ENCODE results near the gene GPR143. TPM values are rescaled to one million over a fixed set of nuclear protein-coding genes. Genes with fewer than 3 reads are reported as not detected.

The GPR143 gene
- total and polyA plus RNA-seq, 2 of the 4 experiments (the other 2 are of a cell fraction): 0.07 TPM; not detected in 1

DNA sequence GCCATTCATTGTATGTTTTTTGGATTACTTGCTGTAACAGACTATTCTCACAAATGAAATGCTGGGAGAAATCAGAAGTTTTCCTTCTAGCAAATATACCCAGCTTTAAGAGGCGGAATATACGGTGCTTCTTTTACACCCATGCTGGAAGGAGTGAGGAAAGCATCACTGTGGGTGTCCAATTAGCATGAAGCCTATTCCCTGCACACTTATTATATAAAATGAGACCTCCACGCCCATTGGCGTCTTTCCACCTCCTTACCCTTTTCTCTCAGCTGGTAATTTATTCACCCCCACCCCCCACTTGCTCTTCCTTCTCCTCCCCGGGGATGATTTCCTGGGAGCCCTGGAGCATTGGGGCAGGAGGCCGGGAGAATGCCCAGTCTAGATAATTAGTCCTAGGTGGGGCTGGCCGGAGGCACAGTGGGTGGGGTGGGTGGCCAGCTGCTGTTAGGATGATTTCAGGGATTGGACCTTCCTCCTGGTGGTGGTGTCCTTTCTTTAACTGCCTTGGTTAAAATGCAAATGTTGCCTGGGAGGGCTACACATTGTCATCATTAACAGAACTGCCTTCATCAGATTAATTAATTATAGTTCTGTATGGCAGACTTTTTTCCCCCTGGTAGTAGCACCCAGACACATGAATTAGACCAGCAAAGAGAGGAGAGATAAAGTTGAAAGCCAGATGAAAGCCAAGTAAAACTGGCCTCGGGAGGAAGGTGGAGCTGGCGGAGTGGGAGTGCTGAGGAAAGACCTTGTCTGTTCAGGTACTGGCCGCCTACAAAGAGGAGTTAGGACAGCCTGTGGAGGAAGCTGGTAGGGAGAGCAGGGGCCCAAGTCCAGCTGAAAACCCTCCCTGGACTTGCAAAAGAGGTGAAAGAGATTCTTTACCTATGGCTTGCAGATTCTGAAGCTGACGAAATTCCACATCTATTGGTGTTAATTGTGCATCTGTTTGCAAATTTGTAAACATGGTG is 32.0 kb upstream of the GPR143 start:
- Histone ChIP-seq H2AK9ac (replicated peaks; ENCODE audit: low read depth, low read length, poor library complexity) (no peak overlapping the region), H3K79me1 (ENCODE audit: low read depth in 1 of 2, low read length in 2 of 2) (no peaks in the 10 kb centered on the region), H3K23ac (ENCODE audit: low read depth, low read length) (no peak overlapping the region), H2BK120ac (ENCODE audit: low read depth, low read length) (no peak overlapping the region), H3K14ac (replicated peaks; ENCODE audit: low read depth, low read length) (no peak overlapping the region), H4K8ac (ENCODE audit: low read depth in 2 of 2, low read length in 2 of 2) (no peak overlapping the region), H4K5ac (ENCODE audit: low read depth, low read length) (no peak overlapping the region), H3K4me3 (ENCODE audit: insufficient read depth, low read depth, low read length) (no peak overlapping the region), H3K56ac (ENCODE audit: extremely low read depth, insufficient read depth, low read length) (no peak overlapping the region), H2AK5ac (ENCODE audit: low read depth, low read length) (no peak overlapping the region), H3K9ac (ENCODE audit: low read depth, low read length) (no peak overlapping the region), H2BK5ac (ENCODE audit: low read depth, low read length, poor library complexity, severe bottlenecking) (no peak overlapping the region), H4K20me1 (ENCODE audit: insufficient read depth, low read length) (no peaks in the 10 kb centered on the region), H2BK15ac (ENCODE audit: low read depth, low read length) (no peak overlapping the region), H2AFZ (replicated peaks; ENCODE audit: low read length, poor library complexity) (no peak overlapping the region), H3K18ac (ENCODE audit: low read depth, low read length) (no peak overlapping the region), H3K4me1 (ENCODE audit: control insufficient read depth, insufficient read depth, low read length) (no peaks in the 10 kb centered on the region), H3K4ac (ENCODE audit: low read depth, low read length) (no peak overlapping the region), H3K9me1 (ENCODE audit: insufficient read depth, low read length) (no peaks in the 10 kb centered on the region), H4K91ac (ENCODE audit: insufficient read depth, low read depth, low read length) (no peak overlapping the region), H3K9me3 (ENCODE audit: control insufficient read depth, insufficient read depth, low read length) (peaks cover 11% of the 10 kb centered on the region), H3K36me3 (ENCODE audit: control insufficient read depth, insufficient read depth, low read length) (no peaks in the 10 kb centered on the region), H3K4me2 (ENCODE audit: low read depth, low read length) (no peak overlapping the region), H3K27me3 (ENCODE audit: control insufficient read depth, insufficient read depth, low read length) (no peaks in the 10 kb centered on the region), H3K27ac (ENCODE audit: insufficient read depth, low read length) (no peak overlapping the region), H2BK20ac (ENCODE audit: low read depth, low read length) (no peak overlapping the region)
- BruUV-seq (replicated peaks): no TSS peak
- in situ Hi-C loops (cut with MboI; ENCODE audit: low sequenced_read_pairs): no loop called here
- ChIA-PET CTCF (interaction anchor here (0.6 kb wide), 1 partner anchor 120 kb away, joined by 3 read pairs; no protein-coding TSS in a partner anchor), POLR2A (ENCODE audit: unreplicated experiment) (no interaction called here)
- 20% methylated on average over 1 of the region's 11 CpGs; no CpG with 5 or more reads in 1 of the 2 experiments for WGBS, 2 experiments (ENCODE audit: extremely low coverage in 2 of 2, insufficient read length in 1 of 2)
- ATAC-seq (ENCODE audit: low read depth) (no peak), DNase-seq (no peak)
- intact Hi-C loops (cut with micrococcal nuclease): no loop called here
- dilution Hi-C loops (cut with HindIII; ENCODE audit: low sequenced_read_pairs, unreplicated experiment): no loop called here
- no peak for TF ChIP-seq BHLHE40 (IDR thresholded peaks at IDR 0.05; ENCODE audit: low read depth, low read length)
- TF ChIP-seq SMC3 (IDR thresholded peaks at IDR 0.05; ENCODE audit: low read depth, low read length): no peak
- TF ChIP-seq, protein P1, sequence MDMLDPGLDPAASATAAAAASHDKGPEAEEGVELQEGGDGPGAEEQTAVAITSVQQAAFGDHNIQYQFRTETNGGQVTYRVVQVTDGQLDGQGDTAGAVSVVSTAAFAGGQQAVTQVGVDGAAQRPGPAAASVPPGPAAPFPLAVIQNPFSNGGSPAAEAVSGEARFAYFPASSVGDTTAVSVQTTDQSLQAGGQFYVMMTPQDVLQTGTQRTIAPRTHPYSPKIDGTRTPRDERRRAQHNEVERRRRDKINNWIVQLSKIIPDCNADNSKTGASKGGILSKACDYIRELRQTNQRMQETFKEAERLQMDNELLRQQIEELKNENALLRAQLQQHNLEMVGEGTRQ (IDR thresholded peaks at IDR 0.05; ENCODE audit: low read depth, low read length): no peak
- no peak for TF ChIP-seq MXI1 (IDR thresholded peaks at IDR 0.05; ENCODE audit: borderline replicate concordance, low read depth, low read length)
- TF ChIP-seq, protein P2, sequence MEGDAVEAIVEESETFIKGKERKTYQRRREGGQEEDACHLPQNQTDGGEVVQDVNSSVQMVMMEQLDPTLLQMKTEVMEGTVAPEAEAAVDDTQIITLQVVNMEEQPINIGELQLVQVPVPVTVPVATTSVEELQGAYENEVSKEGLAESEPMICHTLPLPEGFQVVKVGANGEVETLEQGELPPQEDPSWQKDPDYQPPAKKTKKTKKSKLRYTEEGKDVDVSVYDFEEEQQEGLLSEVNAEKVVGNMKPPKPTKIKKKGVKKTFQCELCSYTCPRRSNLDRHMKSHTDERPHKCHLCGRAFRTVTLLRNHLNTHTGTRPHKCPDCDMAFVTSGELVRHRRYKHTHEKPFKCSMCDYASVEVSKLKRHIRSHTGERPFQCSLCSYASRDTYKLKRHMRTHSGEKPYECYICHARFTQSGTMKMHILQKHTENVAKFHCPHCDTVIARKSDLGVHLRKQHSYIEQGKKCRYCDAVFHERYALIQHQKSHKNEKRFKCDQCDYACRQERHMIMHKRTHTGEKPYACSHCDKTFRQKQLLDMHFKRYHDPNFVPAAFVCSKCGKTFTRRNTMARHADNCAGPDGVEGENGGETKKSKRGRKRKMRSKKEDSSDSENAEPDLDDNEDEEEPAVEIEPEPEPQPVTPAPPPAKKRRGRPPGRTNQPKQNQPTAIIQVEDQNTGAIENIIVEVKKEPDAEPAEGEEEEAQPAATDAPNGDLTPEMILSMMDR (conservative IDR thresholded peaks at IDR 0.05; ENCODE audit: low read depth, low read length): no peak
- TF ChIP-seq, protein P3, sequence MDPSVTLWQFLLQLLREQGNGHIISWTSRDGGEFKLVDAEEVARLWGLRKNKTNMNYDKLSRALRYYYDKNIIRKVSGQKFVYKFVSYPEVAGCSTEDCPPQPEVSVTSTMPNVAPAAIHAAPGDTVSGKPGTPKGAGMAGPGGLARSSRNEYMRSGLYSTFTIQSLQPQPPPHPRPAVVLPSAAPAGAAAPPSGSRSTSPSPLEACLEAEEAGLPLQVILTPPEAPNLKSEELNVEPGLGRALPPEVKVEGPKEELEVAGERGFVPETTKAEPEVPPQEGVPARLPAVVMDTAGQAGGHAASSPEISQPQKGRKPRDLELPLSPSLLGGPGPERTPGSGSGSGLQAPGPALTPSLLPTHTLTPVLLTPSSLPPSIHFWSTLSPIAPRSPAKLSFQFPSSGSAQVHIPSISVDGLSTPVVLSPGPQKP (IDR thresholded peaks at IDR 0.05; ENCODE audit: borderline replicate concordance, low read depth, low read length): no peak
- TF ChIP-seq FOS (IDR thresholded peaks at IDR 0.05; ENCODE audit: low read depth, low read length): no peak
- TF ChIP-seq CHD1 (IDR thresholded peaks at IDR 0.05; ENCODE audit: low read depth, low read length): no peak
- no peak for TF ChIP-seq CEBPB (IDR thresholded peaks at IDR 0.05; ENCODE audit: low read depth, low read length)
- TF ChIP-seq MAFK (IDR thresholded peaks at IDR 0.05; ENCODE audit: low read depth, low read length): no peak
- no peak for TF ChIP-seq RAD21 (IDR thresholded peaks at IDR 0.05; ENCODE audit: low read length)
- TF ChIP-seq RCOR1 (IDR thresholded peaks at IDR 0.05; ENCODE audit: insufficient replicate concordance, low read length): no peak
- no peak for TF ChIP-seq RFX5 (IDR thresholded peaks at IDR 0.05; ENCODE audit: low read depth, low read length)
- no peak for TF ChIP-seq POLR2A (IDR thresholded peaks at IDR 0.05; ENCODE audit: low read depth, low read length)
